Neuronal stem cell (in vitro differentiated cells): ENCODE results near the gene THSD4.

Experiments
- DNase-seq: peaks from one replicate; pipeline ENCODE4 v3.0.0-alpha.2; 2013; ENCODE audit warnings: low spot score
- H2AFZ ChIP-seq: one replicate; pipeline ENCODE4 v1.6.1; 2013; ENCODE audit warnings: mild to moderate bottlenecking, low read length, inconsistent platforms
- H2AK5ac ChIP-seq: 2 replicates; pipeline ENCODE4 v1.6.1; 2013; ENCODE audit warnings: low read depth, mild to moderate bottlenecking, inconsistent platforms, low read length, moderate library complexity, mixed read lengths
- H2BK120ac ChIP-seq: 2 replicates; pipeline ENCODE4 v1.6.1; 2013; ENCODE audit warnings: low read depth, mild to moderate bottlenecking, inconsistent platforms, low read length, moderate library complexity, mixed read lengths
- H2BK12ac ChIP-seq: one replicate; pipeline ENCODE4 v1.6.1; 2013; ENCODE audit warnings: low read length, inconsistent platforms
- H2BK15ac ChIP-seq: 2 replicates; pipeline ENCODE4 v1.6.1; 2013; ENCODE audit warnings: mild to moderate bottlenecking, low read length, inconsistent platforms, mixed read lengths
- H2BK5ac ChIP-seq: one replicate; pipeline ENCODE4 v1.6.1; 2013; ENCODE audit warnings: inconsistent platforms, mild to moderate bottlenecking, low read length, moderate library complexity
- H3K14ac ChIP-seq: one replicate; pipeline ENCODE4 v1.6.1; 2013; ENCODE audit warnings: low read length, inconsistent platforms
- H3K18ac ChIP-seq: 2 replicates; pipeline ENCODE4 v1.6.1; 2013; ENCODE audit warnings: low read length, inconsistent platforms
- H3K23ac ChIP-seq: 2 replicates; pipeline ENCODE4 v1.6.1; 2013; ENCODE audit warnings: low read depth, mild to moderate bottlenecking, mixed read lengths, low read length, inconsistent platforms; ENCODE audit not compliant: poor library complexity
- H3K27ac ChIP-seq: replicated peaks from 3 replicates; pipeline ENCODE4 v1.5.1; 2013; ENCODE audit warnings: low read length, inconsistent platforms
- H3K27me3 ChIP-seq, 3 experiments: 2 replicates each; pipeline ENCODE4 v1.6.1; 2013; ENCODE audit warnings: low read length in 3 of 3, mild to moderate bottlenecking in 2 of 3, inconsistent platforms in 1 of 3, low read depth in 1 of 3, mixed read lengths in 1 of 3, moderate library complexity in 1 of 3; ENCODE audit not compliant: control insufficient read depth in 3 of 3, insufficient read depth in 3 of 3
- H3K36me3 ChIP-seq, 2 donors: replicated peaks in 1 of 2; 2 replicates each; pipeline ENCODE4 v1.6.1; 2013; ENCODE audit warnings: low read length in 2 of 2; ENCODE audit not compliant: control insufficient read depth in 2 of 2, insufficient read depth in 2 of 2
- H3K4ac ChIP-seq: 2 replicates; pipeline ENCODE4 v1.6.1; 2013; ENCODE audit warnings: inconsistent platforms, mild to moderate bottlenecking, low read length, moderate library complexity
- H3K4me1 ChIP-seq, 2 donors: 1 replicate in 1 of 2; 2 replicates in 1 of 2; pipeline ENCODE4 v1.6.1; 2013; ENCODE audit warnings: low read length in 2 of 2, low read depth in 1 of 2; ENCODE audit not compliant: control insufficient read depth in 2 of 2, insufficient read depth in 1 of 2
- H3K4me2 ChIP-seq: one replicate; pipeline ENCODE4 v1.6.1; 2013; ENCODE audit warnings: mild to moderate bottlenecking, low read length, inconsistent platforms; ENCODE audit not compliant: insufficient read depth, poor library complexity, severe bottlenecking
- H3K4me3 ChIP-seq, 2 donors: 2 replicates each; pipeline ENCODE4 v1.5.1; 2013; ENCODE audit warnings: low read length in 2 of 2, mild to moderate bottlenecking in 2 of 2, inconsistent platforms in 1 of 2, moderate library complexity in 1 of 2
- H3K79me1 ChIP-seq: one replicate; pipeline ENCODE4 v1.6.1; 2013; ENCODE audit warnings: low read depth, mild to moderate bottlenecking, inconsistent platforms, low read length, moderate library complexity
- H3K9ac ChIP-seq: one replicate; pipeline ENCODE4 v1.6.1; 2013; ENCODE audit warnings: mild to moderate bottlenecking, low read depth, low read length, inconsistent platforms; ENCODE audit not compliant: poor library complexity
- H3K9me3 ChIP-seq, 2 donors: replicated peaks in 1 of 2; 2 replicates each; pipeline versions ENCODE3 to v1.6.1; 2013; ENCODE audit warnings: low read length in 2 of 2, mild to moderate bottlenecking in 2 of 2, inconsistent platforms in 1 of 2, low read depth in 1 of 2, mixed read lengths in 1 of 2, moderate library complexity in 1 of 2; ENCODE audit not compliant: control insufficient read depth in 2 of 2, insufficient read depth in 1 of 2
- H4K8ac ChIP-seq: one replicate; pipeline ENCODE4 v1.6.1; 2013; ENCODE audit warnings: low read depth, mild to moderate bottlenecking, inconsistent platforms, low read length, moderate library complexity
- H4K91ac ChIP-seq: one replicate; pipeline ENCODE4 v1.6.1; 2013; ENCODE audit warnings: low read length, low read depth, mild to moderate bottlenecking, inconsistent platforms; ENCODE audit not compliant: poor library complexity
- WGBS, 2 donors: extraction: QIAGEN DNeasy Blood & Tissue Kit; methylation state at CpG; one replicate each; pipeline ENCODE4 v1.1.7; 2013; ENCODE audit warnings: missing lambda C conversion rate in 2 of 2, mixed read lengths in 1 of 2; ENCODE audit not compliant: insufficient read length in 2 of 2, insufficient replicate concordance in 1 of 2; ENCODE audit errors: extremely low coverage in 2 of 2; 5-methylcytosine and 5-hydroxymethylcytosine counted together

Gene THSD4

DNA sequence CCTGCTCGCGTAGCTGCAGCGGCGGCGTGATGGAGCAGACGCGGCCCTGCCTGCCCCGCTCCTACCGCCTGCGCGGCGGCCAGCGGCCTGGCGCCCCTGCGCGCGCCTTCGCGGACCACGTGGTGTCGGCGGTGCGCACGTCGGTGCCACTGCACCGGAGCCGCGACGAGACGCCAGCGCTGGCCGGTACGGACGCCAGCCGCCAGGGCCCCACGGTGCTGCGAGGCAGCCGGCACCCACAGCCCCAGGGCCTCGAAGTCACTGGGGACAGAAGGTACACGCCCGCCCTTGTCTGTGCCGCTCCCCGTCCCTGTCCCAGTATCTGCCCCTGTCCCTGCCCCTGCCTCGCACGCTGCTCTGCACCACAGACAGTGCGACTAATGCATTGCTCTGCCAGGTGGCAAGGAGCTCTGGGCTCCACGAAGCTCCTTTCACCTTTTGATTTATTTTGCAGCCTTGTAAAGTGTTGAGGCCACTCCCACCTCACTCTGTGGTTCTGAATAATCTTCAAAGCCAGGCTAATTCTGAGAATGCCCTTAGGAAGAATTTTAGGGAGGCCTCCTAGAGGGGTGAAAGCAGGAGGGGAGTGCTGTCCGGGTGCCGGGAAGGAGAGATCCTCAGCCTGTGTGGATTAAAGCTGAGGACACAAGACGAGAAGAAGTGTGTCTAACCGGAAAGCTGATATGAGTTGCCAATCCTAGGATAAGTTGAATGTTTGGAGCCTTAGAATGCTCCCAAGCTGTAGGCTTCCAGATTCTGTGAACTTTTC lies 100.0 kb downstream of the THSD4 start:
- H3K79me1 ChIP-seq, result no peaks in the 10 kb centered on the region
- no peaks in the 10 kb centered on the region for H3K36me3 ChIP-seq
- H3K4ac ChIP-seq, result no peak overlapping the region
- H3K18ac ChIP-seq, result no peak overlapping the region
- H4K91ac ChIP-seq, result no peak overlapping the region
- WGBS, 2 donors, result no CpG with 5 or more reads among the region's 51 CpGs
- no peak overlapping the region for H2BK15ac ChIP-seq
- no peak overlapping the region for H3K27ac ChIP-seq
- no peak overlapping the region for H2BK12ac ChIP-seq
- H3K9ac ChIP-seq, result no peak overlapping the region
- no peak for DNase-seq
- H3K4me1 ChIP-seq, result peaks cover 0 to 3% of the 10 kb centered on the region in 2 donors
- H3K9me3 ChIP-seq, result peaks cover 0 to 2% of the 10 kb centered on the region in 2 donors
- peaks cover 0 to 6% (median 3%) of the 10 kb centered on the region in 3 experiments for H3K27me3 ChIP-seq
- H3K23ac ChIP-seq, result no peak overlapping the region
- H3K14ac ChIP-seq, result peak overlapping the region; percentile 67
- H4K8ac ChIP-seq, result no peak overlapping the region
- H3K4me3 ChIP-seq, result no peak overlapping the region
- no peak overlapping the region for H2BK5ac ChIP-seq
- H2BK120ac ChIP-seq, result no peak overlapping the region
- no peak overlapping the region for H3K4me2 ChIP-seq
- peak overlapping the region; percentile 50 for H2AK5ac ChIP-seq
- H2AFZ ChIP-seq, result no peak overlapping the region

DNA sequence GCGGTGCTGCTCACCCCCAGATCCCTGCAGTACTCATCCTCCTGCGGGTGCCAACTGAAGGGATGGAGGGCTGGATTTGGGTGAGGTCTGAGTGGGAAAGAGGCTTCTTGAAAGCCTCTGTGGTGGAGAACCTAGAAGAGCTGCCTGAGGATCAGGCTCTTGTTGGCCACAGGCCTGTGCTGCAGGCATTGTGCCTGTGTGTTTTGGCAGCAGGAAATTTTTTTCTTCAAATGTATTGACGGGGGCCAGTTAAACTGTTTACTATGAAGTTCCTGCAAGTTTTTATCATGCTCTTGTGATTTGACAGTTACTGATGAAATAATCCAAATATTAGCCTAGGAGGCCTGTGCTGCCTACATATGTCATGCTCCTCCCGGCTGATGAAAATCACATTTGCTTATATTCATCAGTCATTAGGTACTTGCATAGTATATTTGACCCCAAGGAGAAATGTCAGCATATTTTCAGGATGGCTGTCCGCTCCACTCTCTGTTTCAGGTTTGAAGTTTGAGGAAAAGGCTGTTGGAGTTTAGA lies 103.1 kb downstream of the THSD4 start:
- peaks cover 0 to 3% of the 10 kb centered on the region in 2 donors for H3K4me1 ChIP-seq
- H2BK15ac ChIP-seq, result no peak overlapping the region
- H3K4me2 ChIP-seq, result no peak overlapping the region
- H2BK120ac ChIP-seq, result no peak overlapping the region
- no CpG with 5 or more reads among the region's 5 CpGs for WGBS, 2 donors
- no peaks in the 10 kb centered on the region for H3K36me3 ChIP-seq
- no peak overlapping the region for H2AK5ac ChIP-seq
- H3K4me3 ChIP-seq, result no peak overlapping the region
- no peak overlapping the region for H4K8ac ChIP-seq
- H3K9me3 ChIP-seq, result peaks cover 0 to 2% of the 10 kb centered on the region in 2 donors
- no peak overlapping the region for H3K18ac ChIP-seq
- no peak overlapping the region for H2BK12ac ChIP-seq
- no peak overlapping the region for H3K27ac ChIP-seq
- H3K14ac ChIP-seq, result no peak overlapping the region
- no peak overlapping the region for H2AFZ ChIP-seq
- no peaks in the 10 kb centered on the region for H3K79me1 ChIP-seq
- no peak overlapping the region for H2BK5ac ChIP-seq
- no peak overlapping the region for H3K4ac ChIP-seq
- peaks cover 0 to 5% (median 0%) of the 10 kb centered on the region in 3 experiments for H3K27me3 ChIP-seq
- no peak for DNase-seq
- H4K91ac ChIP-seq, result no peak overlapping the region
- H3K23ac ChIP-seq, result no peak overlapping the region
- no peak overlapping the region for H3K9ac ChIP-seq

DNA sequence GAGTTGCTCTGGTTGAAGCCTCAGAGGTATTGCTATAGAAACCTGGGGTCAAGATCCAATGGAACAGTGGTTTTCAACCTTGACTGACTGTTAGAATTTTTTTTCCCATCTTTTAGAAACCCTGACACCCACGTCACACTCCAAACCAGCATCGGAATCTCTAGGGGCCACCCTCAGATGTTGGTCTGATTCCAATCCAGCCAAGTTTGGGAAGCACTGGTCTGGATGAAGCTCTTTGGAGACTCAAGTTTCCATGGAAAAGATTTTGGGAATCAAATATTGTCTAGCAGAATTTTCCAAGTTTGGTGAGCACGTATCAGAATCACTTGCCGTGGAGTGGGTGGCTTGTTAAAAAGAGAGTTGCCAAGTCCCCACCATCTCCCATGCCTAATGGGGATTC lies 103.8 kb downstream of the THSD4 start:
- H3K27ac ChIP-seq, result no peak overlapping the region
- H2AFZ ChIP-seq, result no peak overlapping the region
- no peak overlapping the region for H3K18ac ChIP-seq
- no peaks in the 10 kb centered on the region for H3K79me1 ChIP-seq
- WGBS, 2 donors, result no CpG with 5 or more reads among the region's 4 CpGs
- H2AK5ac ChIP-seq, result no peak overlapping the region
- H3K4ac ChIP-seq, result no peak overlapping the region
- H3K9ac ChIP-seq, result no peak overlapping the region
- H2BK120ac ChIP-seq, result no peak overlapping the region
- no peak overlapping the region for H3K14ac ChIP-seq
- no peak overlapping the region for H3K4me2 ChIP-seq
- no peak overlapping the region for H2BK5ac ChIP-seq
- peaks cover 0 to 3% of the 10 kb centered on the region in 2 donors for H3K4me1 ChIP-seq
- H3K23ac ChIP-seq, result no peak overlapping the region
- H2BK12ac ChIP-seq, result no peak overlapping the region
- no peak overlapping the region for H4K8ac ChIP-seq
- DNase-seq, result no peak
- H4K91ac ChIP-seq, result no peak overlapping the region
- no peak overlapping the region for H2BK15ac ChIP-seq
- peaks cover 0 to 2% of the 10 kb centered on the region in 2 donors for H3K9me3 ChIP-seq
- peaks cover 0 to 4% (median 0%) of the 10 kb centered on the region in 3 experiments for H3K27me3 ChIP-seq
- no peaks in the 10 kb centered on the region for H3K36me3 ChIP-seq
- H3K4me3 ChIP-seq, result no peak overlapping the region

DNA sequence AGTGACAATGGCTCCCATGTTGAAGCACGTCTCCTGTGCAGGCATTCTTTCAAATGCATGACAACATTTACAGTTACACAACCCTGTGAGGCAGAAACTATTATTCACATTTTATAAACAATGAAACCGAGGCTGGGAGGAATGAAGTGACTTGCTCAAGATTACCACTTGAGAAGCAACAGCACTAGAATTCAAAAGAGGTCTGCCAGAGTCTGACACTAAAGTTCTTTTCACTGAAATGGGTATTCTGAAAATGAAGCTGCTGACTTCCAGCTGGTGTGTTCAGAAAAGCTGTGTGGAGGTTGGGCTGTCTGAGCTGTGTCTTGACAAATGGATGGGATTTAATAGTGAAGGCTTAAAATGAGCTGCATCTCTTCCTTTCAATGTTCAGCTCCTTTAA lies 104.4 kb downstream of the THSD4 start:
- Histone ChIP-seq H4K91ac (no peak overlapping the region), H3K4me2 (no peak overlapping the region), H3K18ac (no peak overlapping the region), H3K36me3 (no peaks in the 10 kb centered on the region), H3K23ac (no peak overlapping the region), H2BK120ac (no peak overlapping the region), H3K14ac (no peak overlapping the region), H3K27me3 (peaks cover 0 to 4% (median 0%) of the 10 kb centered on the region in 3 experiments), H2BK5ac (no peak overlapping the region), H3K4ac (no peak overlapping the region), H3K9me3 (peaks cover 0 to 2% of the 10 kb centered on the region in 2 donors), H3K4me1 (peaks cover 0 to 3% of the 10 kb centered on the region in 2 donors), H2BK15ac (no peak overlapping the region), H3K9ac (no peak overlapping the region), H3K4me3 (no peak overlapping the region), H2AFZ (no peak overlapping the region), H3K27ac (no peak overlapping the region), H3K79me1 (no peaks in the 10 kb centered on the region), H2AK5ac (no peak overlapping the region), H2BK12ac (no peak overlapping the region), H4K8ac (no peak overlapping the region)
- no CpG with 5 or more reads among the region's 2 CpGs for WGBS, 2 donors
- DNase-seq, result no peak
